Raji (cell line): ENCODE results near the gene JMJD6.

Source experiments
- POLR2A ChIP-seq: IDR thresholded peaks from 2 replicates; pipeline ENCODE4 v1.6.1; 2011; ENCODE audit warnings: low read depth, low read length, control low read depth; ENCODE audit not compliant: insufficient read depth

The JMJD6 gene

DNA sequence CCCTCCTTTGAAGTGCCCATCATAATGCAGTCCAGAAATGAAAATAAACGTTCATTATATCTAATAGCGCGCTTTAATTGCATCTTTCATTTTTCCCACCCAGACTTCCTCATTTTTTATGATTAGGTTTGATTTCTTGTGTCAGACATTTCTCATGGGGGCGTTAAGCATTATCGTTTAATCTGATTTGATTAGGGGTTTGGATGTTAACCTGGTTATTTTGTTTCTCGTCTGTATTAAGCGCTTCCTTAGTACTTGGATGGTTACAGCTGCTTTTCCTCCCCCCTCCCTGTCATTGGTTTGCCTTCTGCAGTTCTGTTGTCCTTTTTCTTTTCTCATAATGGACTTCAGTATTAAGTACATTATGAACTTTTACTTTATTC is 12.1 kb upstream of the JMJD6 start:
- TF ChIP-seq POLR2A, result no peak

DNA sequence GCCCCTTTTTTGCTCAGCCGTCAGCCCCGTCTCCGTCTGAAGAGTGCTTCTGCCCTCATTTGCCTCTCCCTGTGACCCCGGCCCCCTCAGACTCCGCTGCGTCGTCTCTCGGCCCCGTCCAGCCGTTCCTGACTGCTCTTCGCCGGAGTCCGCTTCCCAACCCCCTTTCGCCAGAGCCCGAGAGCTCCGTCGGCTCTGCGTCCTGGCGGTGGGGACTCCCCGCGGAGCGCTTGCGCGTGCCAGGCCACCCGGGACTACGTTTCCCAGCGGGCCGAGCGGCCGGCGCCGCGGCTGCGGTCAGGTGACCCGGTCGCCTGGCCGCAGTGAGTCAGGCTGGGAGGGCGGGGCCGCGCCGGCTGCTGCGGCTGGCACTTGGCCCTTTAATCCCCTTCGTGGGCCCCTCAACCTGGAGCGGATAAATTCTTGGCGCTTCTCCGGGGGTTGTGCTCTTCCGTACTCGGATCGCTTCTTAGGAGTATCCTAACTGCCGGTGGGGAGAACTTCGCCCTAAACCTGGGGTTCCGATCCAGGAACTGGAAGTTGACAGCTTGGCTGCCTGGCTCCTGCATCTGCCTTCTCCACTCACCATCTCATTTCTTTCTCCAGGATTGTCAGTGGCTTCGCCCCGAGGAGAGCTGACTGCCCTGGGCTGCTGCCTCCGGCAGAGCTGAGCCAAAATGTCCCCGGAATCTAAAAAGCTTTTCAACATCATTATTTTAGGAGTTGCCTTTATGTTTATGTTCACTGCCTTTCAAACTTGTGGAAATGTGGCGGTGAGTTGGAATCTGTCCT is 11.5 kb upstream of the JMJD6 start, which contains the start of gene MFSD11:
Gene MFSD11 (plus strand): TSS at position 444 of the 792 bp plus-strand sequence. CDS start 234 bp downstream, at position 678.
- TF ChIP-seq POLR2A, result no peak; the same call in none of the 2 replicates

GRCh38 chr17:76737082-76737675 is 10.8 kb upstream of the JMJD6 start, which contains the start of gene SRSF2:
Gene SRSF2, minus strand, starts transcription at chr17:76737331. Its CDS starts 171 bp downstream, at chr17:76737160.
- TF ChIP-seq POLR2A, result peak; percentile 99

DNA sequence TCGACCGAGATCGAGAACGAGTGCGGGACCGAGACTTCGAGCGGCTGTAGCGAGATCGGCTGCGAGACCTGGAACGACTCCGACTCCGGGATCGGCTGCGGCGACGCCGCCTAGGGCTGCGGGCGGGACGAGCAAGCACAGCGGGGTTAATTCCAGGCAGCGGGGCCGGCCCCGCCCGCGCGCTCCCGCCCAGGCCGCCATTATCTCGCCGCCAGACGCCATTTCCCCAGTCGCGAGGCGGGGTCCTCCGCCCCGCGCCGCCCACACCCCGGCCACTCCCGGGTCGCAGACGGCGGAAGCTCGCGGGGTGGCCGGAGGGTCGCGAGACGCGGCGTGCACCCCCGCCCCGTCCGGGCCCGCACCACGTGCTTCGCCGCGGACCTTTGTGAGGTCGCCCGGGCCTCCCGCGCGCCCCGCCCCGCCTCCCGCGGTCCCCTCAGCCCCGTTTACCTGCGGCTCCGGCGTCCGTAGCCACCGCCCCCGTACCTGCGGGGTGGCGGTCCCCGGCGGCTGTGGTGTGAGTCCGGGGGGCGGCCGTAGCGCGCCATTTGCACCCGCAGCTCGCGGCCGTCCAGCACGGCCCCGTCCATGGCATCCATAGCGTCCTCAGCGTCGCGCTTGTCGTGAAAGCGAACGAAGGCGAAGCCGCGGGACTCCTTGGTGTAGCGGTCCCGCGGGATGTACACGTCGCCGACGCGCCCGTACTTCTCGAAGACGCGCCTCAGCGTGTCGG is 10.1 kb upstream of the JMJD6 start:
- no peak for TF ChIP-seq POLR2A

GRCh38 chr17:76735586-76736348 is 9.4 kb upstream of the JMJD6 start:
- no peak for TF ChIP-seq POLR2A

DNA sequence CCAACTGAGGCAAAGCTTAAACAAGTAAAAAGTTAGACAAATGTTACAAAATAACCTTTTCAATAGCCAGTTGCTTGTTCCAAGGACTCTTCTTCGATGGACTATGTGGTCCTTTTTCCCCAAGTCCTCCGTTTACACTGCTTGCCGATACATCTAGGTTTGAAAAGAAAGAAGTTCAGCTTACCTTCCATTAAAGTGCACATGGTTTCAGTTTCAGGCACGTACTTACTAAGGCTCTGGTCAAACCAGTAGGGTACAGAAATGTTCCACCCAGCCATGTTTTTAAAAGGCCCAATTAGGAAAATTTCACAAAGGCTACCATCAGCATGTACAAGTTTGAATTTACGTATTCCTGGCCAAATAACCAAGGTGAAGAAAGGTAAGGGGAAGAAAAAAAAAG is 8.6 kb upstream of the JMJD6 start:
- 0 out of 2 replicates have a peak, but pooled peaks have one; percentile 22 for TF ChIP-seq POLR2A

DNA sequence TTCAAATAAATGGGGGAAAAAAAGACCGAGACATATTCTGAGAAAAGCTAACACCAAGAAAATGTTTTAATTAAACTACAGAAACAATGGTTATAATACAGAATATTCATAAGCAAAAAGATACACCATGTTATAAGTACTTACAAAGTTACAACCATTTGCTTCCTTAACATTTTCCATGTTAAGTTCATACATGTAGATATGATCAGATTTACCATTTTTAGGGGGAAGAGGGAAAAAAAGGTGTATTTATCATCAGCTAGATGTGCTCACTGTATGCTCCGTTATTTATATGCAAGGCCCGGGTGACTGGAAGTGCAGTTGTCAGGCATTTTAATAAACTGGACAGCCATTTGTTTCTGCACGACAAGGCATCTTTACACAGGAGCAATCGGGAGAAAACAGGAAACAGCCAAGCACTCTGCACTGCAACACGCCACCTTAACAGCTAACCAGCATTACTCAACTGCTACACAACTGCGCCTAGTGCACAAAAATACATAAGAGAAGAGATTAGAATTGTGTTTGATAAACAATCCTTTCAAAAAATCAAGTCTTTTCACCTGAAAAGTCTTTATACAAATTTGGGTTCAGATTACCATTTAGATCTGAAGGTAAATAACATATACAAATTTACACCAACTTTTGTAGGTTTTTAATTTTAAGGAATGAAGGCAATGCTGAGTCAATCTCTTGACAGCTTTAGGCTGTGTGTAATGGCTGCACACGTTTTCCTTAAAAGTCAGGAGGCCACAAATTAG is 7.9 kb upstream of the JMJD6 start:
- TF ChIP-seq POLR2A, result no peak

DNA sequence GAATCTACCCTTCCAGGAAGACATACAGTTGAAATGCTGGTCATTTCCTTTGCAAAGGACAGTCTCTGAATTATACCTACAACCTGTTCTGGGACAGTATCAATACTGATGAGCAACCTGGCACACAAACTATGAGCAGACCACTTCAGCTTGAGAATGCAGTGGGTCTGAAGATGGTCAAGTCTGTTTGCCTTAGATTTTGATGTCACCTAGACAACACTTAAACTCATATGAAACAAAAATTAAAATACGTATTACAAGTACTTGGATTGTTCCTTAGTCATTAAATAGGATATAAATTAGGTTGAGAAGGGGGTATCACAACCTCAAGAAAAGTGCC is 7.2 kb upstream of the JMJD6 start:
- no peak for TF ChIP-seq POLR2A

- TF ChIP-seq POLR2A, result no peak
These were observed 6.6 kb upstream of the JMJD6 start for GRCh38 chr17:76732734-76733617.

GRCh38 chr17:76727745-76728456 is 1.5 kb upstream of the JMJD6 start:
- 0 out of 2 replicates have a peak, but pooled peaks have one; percentile 29 for TF ChIP-seq POLR2A

GRCh38 chr17:76726776-76727718 is 641 bp upstream of the JMJD6 start, which contains the start of gene METTL23:
Gene METTL23, plus strand, starts transcription at chr17:76726839. Its CDS starts 2,872 bp downstream, at chr17:76729711.
- peak; percentile 84 for TF ChIP-seq POLR2A

- no peak for TF ChIP-seq POLR2A
These were observed 701 bp downstream of the JMJD6 start for GRCh38 chr17:76725580-76726230.
